SK-N-SH (cell line): Measurements from ENCODE around the gene WDR31. TPM values are rescaled to one million over a fixed set of nuclear protein-coding genes. Genes with fewer than 3 reads are reported as not detected.

Source experiments
- CTCF ChIA-PET: fragments of 300-600, 350-600 bp; formaldehyde crosslinking; extraction: SDS; loops from one replicate; lab custom pipeline; 2021; lab: Yijun Ruan, JAX
- POLR2A ChIA-PET: fragments of 350-600 bp; sonication (Branson Sonifier 250); formaldehyde crosslinking; extraction: SDS; loops from one replicate; lab custom pipeline; 2020; ENCODE audit warnings: antibody characterized with exemption, inconsistent platforms; lab: Yijun Ruan, JAX
- DNase-seq: peaks from one replicate; pipeline ENCODE4 v3.0.0; 2012
- H2AFZ ChIP-seq: fragments of 200-600 bp; sonication (generic); 2 replicates; pipeline ENCODE4 v1.8.1; 2016; ENCODE audit warnings: antibody characterized with exemption, mild to moderate bottlenecking, low read depth
- H3F3A ChIP-seq: fragments of 200-600 bp; sonication (generic); replicated peaks from 2 replicates; pipeline ENCODE3; 2016; ENCODE audit warnings: antibody characterized with exemption, mild to moderate bottlenecking; ENCODE audit not compliant: insufficient read depth
- H3K27ac ChIP-seq, 2 experiments: fragments of 200-500 bp in 1 of 2; fragments of 200-600 bp in 1 of 2; sonication (Bioruptor generic) in 1 of 2; sonication (generic), shearing (Covaris generic) in 1 of 2; 2 replicates each; pipeline versions ENCODE4 v1.5.1 to v1.6.1; 2014 to 2016; ENCODE audit warnings: low read depth in 2 of 2, inconsistent platforms in 1 of 2, low read length in 1 of 2, mild to moderate bottlenecking in 1 of 2, mixed read lengths in 1 of 2
- H3K27me3 ChIP-seq: fragments of 200-600 bp; sonication (generic), shearing (Covaris generic); 2 replicates; pipeline ENCODE4 v1.6.1; 2016; ENCODE audit warnings: mixed run types; ENCODE audit not compliant: insufficient read depth
- H3K36me3 ChIP-seq, 2 experiments: fragments of 200-500 bp in 1 of 2; fragments of 200-600 bp in 1 of 2; sonication (Bioruptor generic) in 1 of 2; sonication (generic) in 1 of 2; replicated peaks in 1 of 2; 2 replicates each; pipeline versions ENCODE3 to v1.5.1; 2014 to 2016; ENCODE audit warnings: low read length in 1 of 2, mild to moderate bottlenecking in 1 of 2; ENCODE audit not compliant: insufficient read depth in 2 of 2, control insufficient read depth in 1 of 2
- H3K4me1 ChIP-seq, 2 experiments: fragments of 200-500 bp in 1 of 2; fragments of 200-600 bp in 1 of 2; sonication (Bioruptor generic) in 1 of 2; sonication (generic), shearing (Covaris generic) in 1 of 2; 2 replicates each; pipeline versions ENCODE4 v1.5.1 to v1.6.1; 2014 to 2016; ENCODE audit warnings: low read depth in 1 of 2, low read length in 1 of 2, mixed run types in 1 of 2; ENCODE audit not compliant: insufficient read depth in 2 of 2, control insufficient read depth in 1 of 2
- H3K4me2 ChIP-seq: fragments of 200-600 bp; sonication (generic), shearing (Covaris generic); 2 replicates; pipeline ENCODE4 v1.6.1; 2017; ENCODE audit warnings: mixed run types
- H3K4me3 ChIP-seq, 2 experiments: fragments of 200-500 bp in 1 of 2; fragments of 200-600 bp in 1 of 2; sonication (Bioruptor generic) in 1 of 2; sonication (generic), shearing (Covaris generic) in 1 of 2; 2 replicates each; pipeline versions ENCODE4 v1.5.1 to v1.8.1; 2014 to 2016; ENCODE audit warnings: low read depth in 2 of 2, inconsistent platforms in 1 of 2, low read length in 1 of 2, mild to moderate bottlenecking in 1 of 2, mixed read lengths in 1 of 2, moderate library complexity in 1 of 2
- H3K79me2 ChIP-seq: fragments of 200-600 bp; sonication (generic); 2 replicates; pipeline ENCODE4 v1.8.1; 2017; ENCODE audit warnings: mild to moderate bottlenecking; ENCODE audit not compliant: insufficient read depth
- H3K9ac ChIP-seq: fragments of 200-600 bp; sonication (generic); 2 replicates; pipeline ENCODE4 v1.6.1; 2017; ENCODE audit warnings: mixed run types
- H3K9me2 ChIP-seq: fragments of 200-600 bp; sonication (generic); 2 replicates; pipeline ENCODE4 v1.6.1; 2017; ENCODE audit warnings: mixed run types
- H3K9me3 ChIP-seq: fragments of 200-600 bp; sonication (generic); 2 replicates; pipeline ENCODE4 v1.6.1; 2017; ENCODE audit warnings: mixed run types, mild to moderate bottlenecking, moderate library complexity
- H4K20me1 ChIP-seq: fragments of 200-600 bp; sonication (generic); 2 replicates; pipeline ENCODE4 v1.6.1; 2017; ENCODE audit warnings: mild to moderate bottlenecking, mixed run types; ENCODE audit not compliant: insufficient read depth
- CHD2 ChIP-seq: fragments of 150-350 bp; IDR thresholded peaks from 2 replicates; pipeline ENCODE4 v1.6.1; 2018; ENCODE audit warnings: low read length; ENCODE audit not compliant: partially characterized antibody
- EP300 ChIP-seq, 2 experiments: IDR thresholded peaks; 2 replicates each; pipeline versions ENCODE4 v1.4.0 to v1.6.1; 2012; ENCODE audit warnings: borderline replicate concordance in 1 of 2, low read depth in 1 of 2, low read length in 1 of 2
- FOSL2 ChIP-seq: IDR thresholded peaks from 2 replicates; pipeline ENCODE4 v1.4.0; 2012; ENCODE audit warnings: low read depth, mild to moderate bottlenecking, moderate library complexity, borderline replicate concordance
- GATA2 ChIP-seq: sonication (generic); formaldehyde crosslinking; IDR thresholded peaks from 2 replicates; pipeline ENCODE4 v1.5.0; 2020; ENCODE audit warnings: mild to moderate bottlenecking, missing genetic modification reagents
- MEF2A ChIP-seq: IDR thresholded peaks from 2 replicates; pipeline ENCODE4 v1.4.0; 2012; ENCODE audit warnings: low read depth, borderline replicate concordance
- NRF1 ChIP-seq: IDR thresholded peaks from 2 replicates; pipeline ENCODE4 v1.6.1; 2012; ENCODE audit warnings: low read depth, mild to moderate bottlenecking, low read length
- RAD21 ChIP-seq: IDR thresholded peaks from 2 replicates; pipeline ENCODE4 v1.6.1; 2012; ENCODE audit warnings: mild to moderate bottlenecking, low read length
- RCOR1 ChIP-seq: fragments of 150-350 bp; IDR thresholded peaks from 2 replicates; pipeline ENCODE4 v1.6.1; 2017; ENCODE audit warnings: antibody characterized with exemption, low read length
- RXRA ChIP-seq: IDR thresholded peaks from 2 replicates; pipeline ENCODE4 v1.4.0; 2012; ENCODE audit warnings: low read depth, mild to moderate bottlenecking, borderline replicate concordance
- SIN3A ChIP-seq: IDR thresholded peaks from 2 replicates; pipeline ENCODE4 v1.6.1; 2012; ENCODE audit warnings: low read depth, mild to moderate bottlenecking, low read length, moderate library complexity, borderline replicate concordance
- TAF1 ChIP-seq: IDR thresholded peaks from 2 replicates; pipeline ENCODE4 v1.6.1; 2012; ENCODE audit warnings: low read depth, mild to moderate bottlenecking, low read length, moderate library complexity, borderline replicate concordance
- YY1 ChIP-seq: IDR thresholded peaks from 2 replicates; pipeline ENCODE4 v1.4.0; 2012; ENCODE audit warnings: low read depth, mild to moderate bottlenecking
- WGBS: methylation state at CpG from one replicate; pipeline ENCODE4 v1.1.6; 2017; ENCODE audit warnings: low lambda C conversion rate; 5-methylcytosine and 5-hydroxymethylcytosine counted together
- polyA plus RNA-seq, 3 experiments: library from polyadenylated mRNA; depleted of rRNA; stranded (reverse); fragments of >200 nt; gene quantifications; 2 replicates each; pipeline ENCODE4 v1.2.3, GENCODE V29; 2012
- TF ChIP-seq, protein P1 (sequence below): fragments of 200-600 bp; sonication (generic); IDR thresholded peaks from 2 replicates; pipeline ENCODE4 v1.6.1; 2017; ENCODE audit warnings: antibody characterized with exemption, mild to moderate bottlenecking, moderate library complexity
- TF ChIP-seq, protein P2 (sequence below): IDR thresholded peaks from 2 replicates; pipeline ENCODE4 v1.4.0; 2012; ENCODE audit warnings: low read depth
- TF ChIP-seq, protein P3 (sequence below): fragments of 150-350 bp; IDR thresholded peaks from 2 replicates; pipeline ENCODE4 v1.6.1; 2017; ENCODE audit warnings: antibody characterized with exemption, low read length, low read depth, borderline replicate concordance

Gene WDR31
- polyA plus RNA-seq, 1 of the 3 experiments (the other 2 are of a cell fraction), result 0.74 TPM

DNA sequence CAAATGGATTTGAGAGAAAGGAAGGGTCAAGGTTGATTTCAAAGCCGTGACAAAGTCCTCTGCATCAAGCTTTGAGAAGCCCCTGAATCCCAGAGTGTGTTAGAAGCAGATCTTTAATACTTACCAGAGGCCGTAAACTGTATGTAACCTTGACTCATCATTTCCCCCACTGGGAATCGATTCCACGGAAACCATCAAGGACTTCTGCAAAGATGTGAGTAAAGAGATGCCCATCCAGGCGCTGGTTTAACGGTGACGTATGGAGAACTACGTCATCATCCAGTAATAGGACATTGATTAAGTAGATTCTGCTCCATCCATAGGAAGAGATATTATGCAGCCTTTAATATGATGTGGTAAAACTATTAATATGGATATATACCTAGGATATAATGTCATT, 38.5 kb downstream of the WDR31 start:
- Histone ChIP-seq H2AFZ (no peak overlapping the region), H3F3A (no peaks in the 10 kb centered on the region), H3K79me2 (no peaks in the 10 kb centered on the region), H3K27ac (no peak overlapping the region), H3K9ac (no peak overlapping the region), H3K9me3 (no peaks in the 10 kb centered on the region), H3K36me3 (no peaks in the 10 kb centered on the region), H3K27me3 (no peaks in the 10 kb centered on the region), H3K9me2 (no peaks in the 10 kb centered on the region), H4K20me1 (no peaks in the 10 kb centered on the region), H3K4me3 (no peak overlapping the region), H3K4me2 (no peak overlapping the region), H3K4me1 (no peaks in the 10 kb centered on the region)
- CTCF ChIA-PET, result interaction anchor here (0.9 to 1.3 kb wide), 3 partner anchors 9 to 356 kb away, joined by 3 to 4 read pairs (median 3); no protein-coding TSS in a partner anchor
- POLR2A ChIA-PET, result no interaction called here
- 83% methylated on average over 8 of the region's 8 CpGs for WGBS
- TF ChIP-seq GATA2 (CRISPR knock-in tag) (no peak), RAD21 (no peak), RXRA (no peak)
- TF ChIP-seq, protein P1, sequence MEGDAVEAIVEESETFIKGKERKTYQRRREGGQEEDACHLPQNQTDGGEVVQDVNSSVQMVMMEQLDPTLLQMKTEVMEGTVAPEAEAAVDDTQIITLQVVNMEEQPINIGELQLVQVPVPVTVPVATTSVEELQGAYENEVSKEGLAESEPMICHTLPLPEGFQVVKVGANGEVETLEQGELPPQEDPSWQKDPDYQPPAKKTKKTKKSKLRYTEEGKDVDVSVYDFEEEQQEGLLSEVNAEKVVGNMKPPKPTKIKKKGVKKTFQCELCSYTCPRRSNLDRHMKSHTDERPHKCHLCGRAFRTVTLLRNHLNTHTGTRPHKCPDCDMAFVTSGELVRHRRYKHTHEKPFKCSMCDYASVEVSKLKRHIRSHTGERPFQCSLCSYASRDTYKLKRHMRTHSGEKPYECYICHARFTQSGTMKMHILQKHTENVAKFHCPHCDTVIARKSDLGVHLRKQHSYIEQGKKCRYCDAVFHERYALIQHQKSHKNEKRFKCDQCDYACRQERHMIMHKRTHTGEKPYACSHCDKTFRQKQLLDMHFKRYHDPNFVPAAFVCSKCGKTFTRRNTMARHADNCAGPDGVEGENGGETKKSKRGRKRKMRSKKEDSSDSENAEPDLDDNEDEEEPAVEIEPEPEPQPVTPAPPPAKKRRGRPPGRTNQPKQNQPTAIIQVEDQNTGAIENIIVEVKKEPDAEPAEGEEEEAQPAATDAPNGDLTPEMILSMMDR, result no peak
- no peak for DNase-seq

DNA sequence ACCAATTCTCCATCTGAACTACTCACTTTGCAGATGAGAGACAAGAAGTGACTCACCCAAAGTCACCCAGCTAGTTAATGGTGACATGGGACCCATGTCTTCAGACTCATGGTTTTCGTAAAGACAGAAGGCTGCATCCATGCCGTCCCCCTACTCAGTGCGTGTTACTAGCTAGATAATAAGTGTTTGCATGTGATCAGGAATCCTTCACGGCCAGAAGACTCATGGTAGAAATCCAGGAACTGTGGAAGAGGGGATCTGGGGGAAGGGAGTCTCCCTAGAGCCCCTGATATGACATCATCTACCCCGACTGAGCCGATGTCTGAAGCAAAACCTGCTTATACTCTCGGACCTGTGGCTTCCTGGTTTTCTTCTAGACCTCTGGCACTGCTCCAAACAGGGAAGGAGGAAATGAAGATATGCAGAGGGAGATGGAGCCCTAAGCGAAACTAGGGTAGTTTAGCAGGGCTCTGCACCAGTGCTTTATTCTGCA, 40.2 kb downstream of the WDR31 start:
- CTCF ChIA-PET, result interaction anchor here (1.9 to 2.1 kb wide), 2 partner anchors 25 to 110 kb away, joined by 4 to 7 read pairs; partner anchors contain the start of genes C9orf43 and POLE3
- H3K4me2 ChIP-seq, result no peak overlapping the region

More for the DNA sequence above, 40.2 kb downstream of the WDR31 start:
- POLR2A ChIA-PET, result no interaction called here
- Histone ChIP-seq H3K9me2 (no peaks in the 10 kb centered on the region), H3K27ac (no peak overlapping the region), H2AFZ (no peak overlapping the region), H3F3A (no peaks in the 10 kb centered on the region), H3K27me3 (no peaks in the 10 kb centered on the region), H3K9ac (no peak overlapping the region), H3K36me3 (no peaks in the 10 kb centered on the region), H3K79me2 (no peaks in the 10 kb centered on the region), H3K4me1 (no peaks in the 10 kb centered on the region), H3K4me3 (no peak overlapping the region), H4K20me1 (no peaks in the 10 kb centered on the region), H3K9me3 (no peaks in the 10 kb centered on the region)
- 64% methylated on average over 8 of the region's 8 CpGs for WGBS
- TF ChIP-seq, protein P2, sequence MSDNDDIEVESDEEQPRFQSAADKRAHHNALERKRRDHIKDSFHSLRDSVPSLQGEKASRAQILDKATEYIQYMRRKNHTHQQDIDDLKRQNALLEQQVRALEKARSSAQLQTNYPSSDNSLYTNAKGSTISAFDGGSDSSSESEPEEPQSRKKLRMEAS, result no peak
- TF ChIP-seq FOSL2 (no peak), NRF1 (no peak), EP300 (IDR thresholded peaks at IDR 0.05; ENCODE audit: borderline replicate concordance in 1 of 2, low read depth in 1 of 2, low read length in 1 of 2) (no peak), CHD2 (no peak), SIN3A (no peak), RCOR1 (no peak), TAF1 (no peak), YY1 (no peak), MEF2A (no peak), RAD21 (no peak), GATA2 (CRISPR knock-in tag) (no peak)
- TF ChIP-seq, protein P3, sequence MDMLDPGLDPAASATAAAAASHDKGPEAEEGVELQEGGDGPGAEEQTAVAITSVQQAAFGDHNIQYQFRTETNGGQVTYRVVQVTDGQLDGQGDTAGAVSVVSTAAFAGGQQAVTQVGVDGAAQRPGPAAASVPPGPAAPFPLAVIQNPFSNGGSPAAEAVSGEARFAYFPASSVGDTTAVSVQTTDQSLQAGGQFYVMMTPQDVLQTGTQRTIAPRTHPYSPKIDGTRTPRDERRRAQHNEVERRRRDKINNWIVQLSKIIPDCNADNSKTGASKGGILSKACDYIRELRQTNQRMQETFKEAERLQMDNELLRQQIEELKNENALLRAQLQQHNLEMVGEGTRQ, result no peak
- no peak for DNase-seq
